Neural progenitor cell (in vitro differentiated cells): Measurements from ENCODE around the gene LOXHD1. TPM values are rescaled to one million over a fixed set of nuclear protein-coding genes. Genes with fewer than 3 reads are reported as not detected.

Source experiments
- DNase-seq: peaks from one replicate; pipeline ENCODE4 v3.0.0-alpha.2; 2016; ENCODE audit warnings: low spot score
- H2AFZ ChIP-seq: fragments of 200-600 bp; sonication (generic); replicated peaks from 2 replicates; pipeline ENCODE4 v1.6.1; 2016; ENCODE audit warnings: antibody characterized with exemption
- H3F3A ChIP-seq: fragments of 200-600 bp; sonication (generic); 2 replicates; pipeline ENCODE4 v1.6.1; 2016; ENCODE audit warnings: antibody characterized with exemption, low read depth
- H3K27ac ChIP-seq: fragments of 200-600 bp; sonication (generic); 2 replicates; pipeline ENCODE4 v1.5.1; 2016; ENCODE audit warnings: mild to moderate bottlenecking
- H3K27me3 ChIP-seq: fragments of 200-600 bp; sonication (generic); 2 replicates; pipeline ENCODE4 v1.6.1; 2016; ENCODE audit warnings: mild to moderate bottlenecking, moderate library complexity
- H3K36me3 ChIP-seq: fragments of 200-600 bp; sonication (generic); 2 replicates; pipeline ENCODE4 v1.5.1; 2016
- H3K4me1 ChIP-seq: fragments of 200-600 bp; sonication (generic); 2 replicates; pipeline ENCODE4 v1.6.1; 2016; ENCODE audit warnings: mixed run types
- H3K4me2 ChIP-seq: fragments of 200-600 bp; sonication (generic); 2 replicates; pipeline ENCODE4 v1.6.1; 2016
- H3K4me3 ChIP-seq: fragments of 200-600 bp; sonication (generic); 2 replicates; pipeline ENCODE4 v1.5.1; 2016
- H3K79me2 ChIP-seq: fragments of 200-600 bp; sonication (generic); 2 replicates; pipeline ENCODE4 v1.6.1; 2016; ENCODE audit warnings: low read depth
- H3K9ac ChIP-seq: fragments of 200-600 bp; sonication (generic); 2 replicates; pipeline ENCODE4 v1.6.1; 2016
- H3K9me3 ChIP-seq: fragments of 200-600 bp; sonication (generic); 2 replicates; pipeline ENCODE4 v1.5.1; 2016; ENCODE audit warnings: low read depth
- H4K20me1 ChIP-seq: fragments of 200-600 bp; sonication (generic); 2 replicates; pipeline ENCODE4 v1.6.1; 2016; ENCODE audit warnings: low read depth
- H3K27ac Mint-ChIP-seq: 3 replicates; pipeline ENCODE4 v1.8.0; 2021; ENCODE audit warnings: mixed read lengths
- H3K27me3 Mint-ChIP-seq: 2 replicates; pipeline ENCODE4 v1.8.0; 2022; ENCODE audit warnings: low read depth, mild to moderate bottlenecking, inconsistent platforms, moderate library complexity, mixed read lengths; ENCODE audit not compliant: insufficient read depth
- H3K36me3 Mint-ChIP-seq: 3 replicates; pipeline ENCODE4 v1.8.0; 2021; ENCODE audit warnings: mixed read lengths
- H3K4me1 Mint-ChIP-seq: 3 replicates; pipeline ENCODE4 v1.8.0; 2021; ENCODE audit warnings: mixed read lengths
- H3K4me3 Mint-ChIP-seq: 3 replicates; pipeline ENCODE4 v1.8.0; 2021; ENCODE audit warnings: mild to moderate bottlenecking, moderate library complexity, mixed read lengths
- H3K9me3 Mint-ChIP-seq: 3 replicates; pipeline ENCODE4 v1.8.0; 2020; ENCODE audit warnings: mixed read lengths
- EZH2 ChIP-seq: fragments of 200-600 bp; sonication (generic); IDR thresholded peaks from 2 replicates; pipeline ENCODE4 v1.6.1; 2017; ENCODE audit warnings: antibody characterized with exemption, mild to moderate bottlenecking, moderate library complexity
- EZH2phosphoT487 ChIP-seq: fragments of 200-600 bp; sonication (generic); IDR thresholded peaks from 2 replicates; pipeline ENCODE4 v1.6.1; 2017; ENCODE audit warnings: antibody characterized with exemption
- total RNA-seq: library from RNA; depleted of rRNA; stranded (reverse); fragments of >200 nt; gene quantifications from 2 replicates; pipeline ENCODE4 v1.2.3, GENCODE V29; 2015; ENCODE audit warnings: low replicate concordance
- TF ChIP-seq, protein P1 (sequence below): fragments of 200-600 bp; sonication (generic); IDR thresholded peaks from 2 replicates; pipeline ENCODE4 v1.5.1; 2017; ENCODE audit warnings: antibody characterized with exemption, mild to moderate bottlenecking

LOXHD1 gene
- total RNA-seq, 1 donor from 2014 or later, result not detected

DNA sequence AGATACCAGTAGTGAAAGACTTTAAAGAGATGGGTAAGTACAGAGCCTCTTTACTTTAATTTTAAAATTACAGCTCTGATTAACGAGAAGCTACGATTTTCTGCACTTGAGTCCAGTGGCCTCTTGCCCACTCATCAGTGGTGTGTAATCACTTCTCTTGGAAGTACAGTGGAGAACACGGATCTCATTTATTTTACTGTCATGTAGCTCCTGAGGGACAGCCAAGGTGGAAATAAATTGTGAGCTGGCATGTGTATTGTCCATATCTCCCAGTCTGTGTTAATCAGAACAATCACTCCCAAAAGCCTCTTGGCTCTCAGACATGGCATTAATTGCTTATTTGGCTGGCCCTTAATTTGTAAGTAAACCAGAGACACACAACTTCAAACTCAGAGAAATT lies 69.4 kb downstream of the LOXHD1 start:
- Histone ChIP-seq H3K79me2 (no peaks in the 10 kb centered on the region), H3K9ac (no peak overlapping the region), H3K27me3 (no peaks in the 10 kb centered on the region), H2AFZ (no peak overlapping the region), H3K4me3 (no peak overlapping the region), H3K4me2 (no peak overlapping the region), H3K4me1 (no peaks in the 10 kb centered on the region), H3K9me3 (no peaks in the 10 kb centered on the region), H3K27ac (no peak overlapping the region), H3K36me3 (no peaks in the 10 kb centered on the region), H3F3A (no peaks in the 10 kb centered on the region), H4K20me1 (no peaks in the 10 kb centered on the region)
- H3K9me3 Mint-ChIP-seq, result no peaks in the 10 kb centered on the region
- H3K4me3 Mint-ChIP-seq, result no peak overlapping the region
- H3K27ac Mint-ChIP-seq, result no peak overlapping the region
- TF ChIP-seq, protein P1, sequence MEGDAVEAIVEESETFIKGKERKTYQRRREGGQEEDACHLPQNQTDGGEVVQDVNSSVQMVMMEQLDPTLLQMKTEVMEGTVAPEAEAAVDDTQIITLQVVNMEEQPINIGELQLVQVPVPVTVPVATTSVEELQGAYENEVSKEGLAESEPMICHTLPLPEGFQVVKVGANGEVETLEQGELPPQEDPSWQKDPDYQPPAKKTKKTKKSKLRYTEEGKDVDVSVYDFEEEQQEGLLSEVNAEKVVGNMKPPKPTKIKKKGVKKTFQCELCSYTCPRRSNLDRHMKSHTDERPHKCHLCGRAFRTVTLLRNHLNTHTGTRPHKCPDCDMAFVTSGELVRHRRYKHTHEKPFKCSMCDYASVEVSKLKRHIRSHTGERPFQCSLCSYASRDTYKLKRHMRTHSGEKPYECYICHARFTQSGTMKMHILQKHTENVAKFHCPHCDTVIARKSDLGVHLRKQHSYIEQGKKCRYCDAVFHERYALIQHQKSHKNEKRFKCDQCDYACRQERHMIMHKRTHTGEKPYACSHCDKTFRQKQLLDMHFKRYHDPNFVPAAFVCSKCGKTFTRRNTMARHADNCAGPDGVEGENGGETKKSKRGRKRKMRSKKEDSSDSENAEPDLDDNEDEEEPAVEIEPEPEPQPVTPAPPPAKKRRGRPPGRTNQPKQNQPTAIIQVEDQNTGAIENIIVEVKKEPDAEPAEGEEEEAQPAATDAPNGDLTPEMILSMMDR, result no peak
- TF ChIP-seq EZH2phosphoT487, result no peak
- no peak for TF ChIP-seq EZH2
- H3K27me3 Mint-ChIP-seq, result peaks cover 2% of the 10 kb centered on the region
- peaks cover 12% of the 10 kb centered on the region for H3K4me1 Mint-ChIP-seq
- H3K36me3 Mint-ChIP-seq, result no peaks in the 10 kb centered on the region
- no peak for DNase-seq

DNA sequence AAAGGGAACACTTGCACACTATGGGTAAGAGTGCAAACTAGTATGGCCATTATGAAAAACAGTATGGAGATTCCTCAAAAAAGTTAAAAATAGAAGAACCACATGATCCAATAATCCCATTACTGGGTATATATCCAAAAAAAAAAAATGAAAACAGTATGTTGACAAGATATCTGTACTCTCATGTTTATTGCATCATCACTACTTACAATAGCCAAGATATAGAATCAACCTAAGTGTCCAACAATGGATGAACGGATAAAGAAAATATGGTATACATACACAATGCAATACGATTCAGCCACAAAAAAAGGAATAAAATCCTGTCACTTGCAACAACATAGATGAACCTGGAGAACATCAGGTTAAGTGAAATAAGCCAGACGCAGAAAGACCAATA lies 73.3 kb downstream of the LOXHD1 start:
- Mint-ChIP-seq H3K27me3 (peaks cover 4% of the 10 kb centered on the region), H3K4me1 (no peaks in the 10 kb centered on the region), H3K4me3 (no peak overlapping the region), H3K36me3 (no peaks in the 10 kb centered on the region), H3K27ac (no peak overlapping the region), H3K9me3 (peaks cover 12% of the 10 kb centered on the region)
- Histone ChIP-seq H3K4me2 (no peak overlapping the region), H2AFZ (no peak overlapping the region), H3K79me2 (no peaks in the 10 kb centered on the region), H3K27ac (no peak overlapping the region), H3K9me3 (peaks cover 9% of the 10 kb centered on the region), H3K4me3 (no peak overlapping the region), H4K20me1 (no peaks in the 10 kb centered on the region), H3K4me1 (no peaks in the 10 kb centered on the region), H3K27me3 (no peaks in the 10 kb centered on the region), H3K36me3 (no peaks in the 10 kb centered on the region), H3F3A (no peaks in the 10 kb centered on the region), H3K9ac (no peak overlapping the region)
- TF ChIP-seq, protein P1, result no peak
- TF ChIP-seq EZH2 (no peak), EZH2phosphoT487 (no peak)
- DNase-seq, result no peak

DNA sequence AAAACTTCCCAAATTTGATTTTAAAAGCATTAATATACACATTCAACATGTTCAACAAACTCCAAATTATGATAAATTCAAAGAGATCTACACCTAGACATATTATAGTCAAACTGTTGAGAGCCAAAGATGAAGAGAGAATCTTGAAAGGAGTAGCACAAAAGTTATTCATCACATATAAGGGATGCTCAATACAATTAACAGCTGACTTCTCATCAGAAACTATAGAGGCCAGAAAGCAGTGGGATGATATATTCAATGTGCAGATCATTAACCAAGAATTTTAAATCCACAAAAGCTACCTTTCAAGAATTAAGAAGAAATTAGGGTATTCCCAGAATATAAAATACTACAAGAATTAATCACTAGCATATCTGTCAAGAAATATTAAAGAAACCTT lies 75.4 kb downstream of the LOXHD1 start:
- TF ChIP-seq EZH2phosphoT487, result no peak
- TF ChIP-seq EZH2, result no peak
- TF ChIP-seq, protein P1, result no peak
- no peaks in the 10 kb centered on the region for H3K27me3 ChIP-seq
- H3K36me3 ChIP-seq, result no peaks in the 10 kb centered on the region
- no peak overlapping the region for H3K4me3 ChIP-seq
- H3K27me3 Mint-ChIP-seq, result peaks cover 4% of the 10 kb centered on the region
- no peaks in the 10 kb centered on the region for H4K20me1 ChIP-seq
- no peak overlapping the region for H3K27ac Mint-ChIP-seq
- no peak overlapping the region for H3K9ac ChIP-seq
- H3F3A ChIP-seq, result no peaks in the 10 kb centered on the region
- H3K27ac ChIP-seq, result no peak overlapping the region
- H3K4me2 ChIP-seq, result no peak overlapping the region
- H3K79me2 ChIP-seq, result no peaks in the 10 kb centered on the region
- H2AFZ ChIP-seq, result no peak overlapping the region
- peaks cover 9% of the 10 kb centered on the region for H3K9me3 ChIP-seq
- H3K4me3 Mint-ChIP-seq, result no peak overlapping the region
- no peaks in the 10 kb centered on the region for H3K4me1 ChIP-seq
- DNase-seq, result no peak
- no peaks in the 10 kb centered on the region for H3K4me1 Mint-ChIP-seq
- H3K36me3 Mint-ChIP-seq, result no peaks in the 10 kb centered on the region
- H3K9me3 Mint-ChIP-seq, result peaks cover 16% of the 10 kb centered on the region
